Endothelial cell of umbilical vein (primary cell): Measurements from ENCODE around the gene CTSA. TPM values are rescaled to one million over a fixed set of nuclear protein-coding genes. Genes with fewer than 3 reads are reported as not detected.
"Not testable (repeated sequence)": the region's sequence is repeated elsewhere in the genome, so short reads cannot be mapped to it uniquely, and the experiment has no call there.

Experiments
- BruUV-seq: library from RNA; stranded (reverse); fragments of 400-500 nt; replicated peaks from 2 replicates; lab custom pipeline; 2021; lab: Mats Ljungman, UMichigan
- CTCF ChIA-PET: fragments of 300-600, 350-600 bp; sonication (Branson Sonifier 250); formaldehyde crosslinking; loops from one replicate; lab custom pipeline; 2021; ENCODE audit warnings: antibody characterized with exemption, inconsistent platforms; lab: Charles Lee
- POLR2A ChIA-PET: fragments of 300-600, 350-600 bp; sonication (Branson Sonifier 250); formaldehyde crosslinking; loops from one replicate; lab custom pipeline; 2021; ENCODE audit warnings: antibody characterized with exemption, inconsistent platforms; lab: Charles Lee
- DNase-seq: peaks from one replicate; pipeline ENCODE4 v3.0.0-alpha.2; 2011; ENCODE audit warnings: low read depth, low spot score
- FAIRE-seq: peaks from 2 replicates; lab custom pipeline; 2011; peaks lifted over from hg19 to GRCh38; lab: Jason Lieb, UNC
- H2AFZ ChIP-seq: 2 replicates; pipeline ENCODE4 v1.6.0; 2012; ENCODE audit warnings: low read depth, low read length, control low read depth, inconsistent platforms
- H3K27ac ChIP-seq: 2 replicates; pipeline ENCODE4 v1.5.1; 2011; ENCODE audit warnings: low read depth, mild to moderate bottlenecking, control low read depth, low read length, moderate library complexity; ENCODE audit not compliant: insufficient read depth
- H3K27me3 ChIP-seq, 2 experiments: 2 replicates each; pipeline versions ENCODE4 v1.6.0 to v1.6.1; 2011; ENCODE audit warnings: low read length in 2 of 2, mixed read lengths in 1 of 2; ENCODE audit not compliant: control insufficient read depth in 2 of 2, insufficient read depth in 2 of 2
- H3K36me3 ChIP-seq, 2 experiments: 2 replicates in 1 of 2; 3 replicates in 1 of 2; pipeline ENCODE4 v1.5.1; 2011; ENCODE audit warnings: low read length in 2 of 2, mild to moderate bottlenecking in 1 of 2, moderate library complexity in 1 of 2; ENCODE audit not compliant: control insufficient read depth in 2 of 2, insufficient read depth in 2 of 2; ENCODE audit errors: extremely low read depth in 1 of 2
- H3K4me1 ChIP-seq: 3 replicates; pipeline ENCODE4 v1.5.1; 2011; ENCODE audit warnings: mild to moderate bottlenecking, low read length; ENCODE audit not compliant: control insufficient read depth, insufficient read depth; ENCODE audit errors: extremely low read depth
- H3K4me2 ChIP-seq: 2 replicates; pipeline ENCODE4 v1.6.1; 2011; ENCODE audit warnings: low read length, control low read depth, mixed read lengths; ENCODE audit not compliant: insufficient read depth
- H3K4me3 ChIP-seq, 3 experiments: fragments of 200-600 bp in 1 of 3; sonication (generic), shearing (Covaris generic) in 1 of 3; replicated peaks in 1 of 3; 2 replicates each; pipeline ENCODE4 v1.5.1; 2011 to 2016; ENCODE audit warnings: control low read depth in 3 of 3, low read length in 3 of 3, mild to moderate bottlenecking in 2 of 3, inconsistent platforms in 1 of 3, low read depth in 1 of 3, moderate library complexity in 1 of 3; ENCODE audit not compliant: insufficient read depth in 1 of 3
- H3K79me2 ChIP-seq: 2 replicates; pipeline ENCODE4 v1.6.0; 2012; ENCODE audit warnings: low read length, inconsistent platforms; ENCODE audit not compliant: control insufficient read depth, insufficient read depth
- H3K9ac ChIP-seq: replicated peaks from 2 replicates; pipeline ENCODE3; 2011; ENCODE audit warnings: low read length, control low read depth; ENCODE audit not compliant: insufficient read depth; ENCODE audit errors: extremely low read depth
- H3K9me1 ChIP-seq: replicated peaks from 3 replicates; pipeline ENCODE4 v1.6.0; 2011; ENCODE audit warnings: mild to moderate bottlenecking, low read length; ENCODE audit not compliant: control insufficient read depth, insufficient read depth; ENCODE audit errors: extremely low read depth
- H3K9me3 ChIP-seq: replicated peaks from 2 replicates; pipeline ENCODE4 v1.5.1; 2012; ENCODE audit warnings: low read length, inconsistent platforms; ENCODE audit not compliant: control insufficient read depth, insufficient read depth
- H4K20me1 ChIP-seq: replicated peaks from 2 replicates; pipeline ENCODE3; 2011; ENCODE audit warnings: mild to moderate bottlenecking, low read length; ENCODE audit not compliant: control insufficient read depth, insufficient read depth; ENCODE audit errors: extremely low read depth
- CTCF ChIP-seq, 2 donors: IDR thresholded peaks; 1 replicate in 1 of 2; 2 replicates in 1 of 2; pipeline ENCODE4 v1.5.1; 2011; ENCODE audit warnings: low read length in 2 of 2, mild to moderate bottlenecking in 2 of 2, moderate library complexity in 2 of 2, control low read depth in 1 of 2, inconsistent platforms in 1 of 2, low read depth in 1 of 2; ENCODE audit not compliant: insufficient read depth in 1 of 2; ENCODE audit errors: extremely low read depth in 1 of 2
- EZH2 ChIP-seq: IDR thresholded peaks from 2 replicates; pipeline ENCODE4 v1.6.1; 2012; ENCODE audit warnings: borderline replicate concordance, low read depth, mild to moderate bottlenecking, moderate library complexity, low read length, inconsistent platforms; ENCODE audit not compliant: severe bottlenecking
- FOS ChIP-seq: IDR thresholded peaks from 2 replicates; pipeline ENCODE4 v1.6.1; 2011; ENCODE audit warnings: mild to moderate bottlenecking, low read length, moderate library complexity, borderline replicate concordance; ENCODE audit not compliant: insufficient read depth
- GATA2 ChIP-seq: IDR thresholded peaks from 2 replicates; pipeline ENCODE4 v1.7.0; 2011; ENCODE audit warnings: low read depth, mild to moderate bottlenecking, moderate library complexity, mixed read lengths, low read length; ENCODE audit not compliant: insufficient read length, insufficient read depth
- JUN ChIP-seq: IDR thresholded peaks from 2 replicates; pipeline ENCODE4 v1.6.1; 2011; ENCODE audit warnings: borderline replicate concordance, low read depth; ENCODE audit not compliant: insufficient read length, insufficient read depth
- MAX ChIP-seq: IDR thresholded peaks from 2 replicates; pipeline ENCODE4 v1.6.1; 2011; ENCODE audit not compliant: insufficient read depth, insufficient read length
- MYC ChIP-seq: IDR thresholded peaks from one replicate; pipeline ENCODE4 v1.6.1; 2011; ENCODE audit warnings: mild to moderate bottlenecking, low read depth, low read length
- POLR2A ChIP-seq: IDR thresholded peaks from 2 replicates; pipeline ENCODE4 v1.6.1; 2012; ENCODE audit warnings: low read depth, mild to moderate bottlenecking, control low read depth, low read length
- POLR2AphosphoS5 ChIP-seq: IDR thresholded peaks from 2 replicates; pipeline ENCODE4 v1.6.1; 2012; ENCODE audit warnings: low read depth, mild to moderate bottlenecking, control low read depth, low read length, moderate library complexity; ENCODE audit not compliant: insufficient read depth
- dilution Hi-C: fragments of 300-500 bp; cut with MboI; formaldehyde crosslinking; loops from one replicate; pipeline ENCODE4 v1.15.0; 2019; ENCODE audit warnings: low sequenced_read_pairs; ENCODE audit not compliant: extremely low pct_ligation_motif_present
- intact Hi-C: fragments of 100-400 bp; cut with micrococcal nuclease; formaldehyde crosslinking; loops from one replicate; pipeline ENCODE4 v1.10.0; 2022
- polyA plus RNA-seq, 4 experiments: library from polyadenylated mRNA; depleted of rRNA in 3 of 4; stranded (reverse) in 3 of 4; unstranded in 1 of 4; fragments of >200 nt; gene quantifications; 2 replicates each; pipeline versions ENCODE4 v1.2.1 to v1.2.3, GENCODE V29; 2011 to 2012; ENCODE audit warnings: missing spikeins in 1 of 4
- total RNA-seq: library from RNA; stranded (reverse); gene quantifications from 2 replicates; pipeline ENCODE4 v1.2.3, GENCODE V29; 2021

The CTSA gene
- total and polyA plus RNA-seq, 2 donors (not counting 3 experiments of a cell fraction or from before 2014, with no cell fraction given), result 169 to 409 TPM

GRCh38 chr20:45927071-45927878, 36.1 kb downstream of the CTSA start:
- no peak for FAIRE-seq
- Histone ChIP-seq H3K36me3 (no peaks in the 10 kb centered on the region), H3K4me2 (no peak overlapping the region), H4K20me1 (no peaks in the 10 kb centered on the region), H3K4me1 (peaks cover 6% of the 10 kb centered on the region), H3K79me2 (no peaks in the 10 kb centered on the region), H3K9me3 (no peaks in the 10 kb centered on the region), H2AFZ (no peak overlapping the region), H3K9ac (no peak overlapping the region), H3K9me1 (no peaks in the 10 kb centered on the region), H3K4me3 (no peak overlapping the region), H3K27me3 (no peaks in the 10 kb centered on the region), H3K27ac (no peak overlapping the region)
- TF ChIP-seq EZH2 (no peak), POLR2A (no peak), GATA2 (no peak), JUN (no peak), FOS (no peak), MYC (no peak), POLR2AphosphoS5 (no peak), CTCF (IDR thresholded peaks at IDR 0.05; ENCODE audit: extremely low read depth in 1 of 2, insufficient read depth in 1 of 2, low read depth in 1 of 2, low read length in 2 of 2) (no peak), MAX (no peak)
- dilution Hi-C loops, result no loop called here
- DNase-seq, result no peak
- ChIA-PET CTCF (interaction anchor here (1.1 to 1.8 kb wide), 3 partner anchors 9 to 128 kb away, joined by 3 to 6 read pairs (median 3); no protein-coding TSS in a partner anchor), POLR2A (no interaction called here)
- BruUV-seq, result no TSS peak
- intact Hi-C loops, result no loop called here

GRCh38 chr20:45931680-45932079, 40.5 kb downstream of the CTSA start:
- H2AFZ ChIP-seq, H3K9ac ChIP-seq, H3K4me3 ChIP-seq, intact Hi-C loops, BruUV-seq, H3K27me3 ChIP-seq, dilution Hi-C loops, H3K9me3 ChIP-seq, H3K36me3 ChIP-seq, FAIRE-seq, H3K27ac ChIP-seq, DNase-seq, H3K4me2 ChIP-seq, H3K9me1 ChIP-seq, POLR2A ChIA-PET, H4K20me1 ChIP-seq: not testable (repeated sequence)
- CTCF ChIA-PET, result interaction anchor here (0.6 kb wide), 1 partner anchor 34 kb away, joined by 3 read pairs; no protein-coding TSS in a partner anchor
- Histone ChIP-seq H3K79me2 (peaks cover 15% of the 10 kb centered on the region), H3K4me1 (peaks cover 14% of the 10 kb centered on the region)
